ENCODE data around the gene GPR35. TPM values are rescaled to one million over a fixed set of nuclear protein-coding genes. Genes with fewer than 3 reads are reported as not detected.

The GPR35 gene
- polyA plus RNA-seq, 4 donors = 75.5 to 367 (median 233) TPM

- H3K27ac ChIP-seq (ENCODE audit: low read depth in 1 of 3, low read length in 2 of 3) = no peak overlapping the region
- 76 to 86% (median 80%) methylated on average over 6 of the region's 6 CpGs for WGBS, 3 donors
- FAIRE-seq (no peak), DNase-seq (no peak)
- H3K4me3 ChIP-seq (ENCODE audit: low read depth in 1 of 3, low read length in 3 of 3) = no peak overlapping the region
- H3K36me3 ChIP-seq (ENCODE audit: control insufficient read depth in 3 of 3, insufficient read depth in 2 of 3, low read depth in 1 of 3, low read length in 3 of 3) = peaks cover 0 to 29% (median 3%) of the 10 kb centered on the region in 3 donors
- H3K9me3 ChIP-seq (ENCODE audit: control insufficient read depth in 2 of 2, insufficient read depth in 1 of 2, low read depth in 1 of 2, low read length in 1 of 2) = peaks cover 0 to 33% of the 10 kb centered on the region in 2 donors
- no peaks in the 10 kb centered on the region for H3K4me1 ChIP-seq (ENCODE audit: control insufficient read depth in 3 of 3, insufficient read depth in 2 of 3, low read depth in 1 of 3, low read length in 2 of 3)
- peaks cover 0 to 6% (median 0%) of the 10 kb centered on the region in 3 donors for H3K27me3 ChIP-seq (ENCODE audit: control insufficient read depth in 3 of 3, insufficient read depth in 3 of 3, low read length in 3 of 3)
Observed at GRCh38 chr2:240635121-240635997, 10.1 kb downstream of the GPR35 start.

GRCh38 chr2:240635998-240636547 lies 10.8 kb downstream of the GPR35 start:
- H3K27ac ChIP-seq (ENCODE audit: low read depth in 1 of 3, low read length in 2 of 3) = no peak overlapping the region
- WGBS, 3 donors = 56 to 71% (median 69%) methylated on average over 3 of the region's 3 CpGs

GRCh38 chr2:240636563-240637115 lies 11.4 kb downstream of the GPR35 start:
- DNase-seq (no peak), FAIRE-seq (no peak)
- H3K4me1 ChIP-seq (ENCODE audit: control insufficient read depth in 3 of 3, insufficient read depth in 2 of 3, low read depth in 1 of 3, low read length in 2 of 3) = no peaks in the 10 kb centered on the region
- 75 to 79% (median 79%) methylated on average over 11 of the region's 11 CpGs for WGBS, 3 donors
- no peak overlapping the region for H3K27ac ChIP-seq (ENCODE audit: low read depth in 1 of 3, low read length in 2 of 3)
- H3K9me3 ChIP-seq (ENCODE audit: control insufficient read depth in 2 of 2, insufficient read depth in 1 of 2, low read depth in 1 of 2, low read length in 1 of 2) = peaks cover 0 to 33% of the 10 kb centered on the region in 2 donors
- H3K4me3 ChIP-seq (ENCODE audit: low read depth in 1 of 3, low read length in 3 of 3) = no peak overlapping the region
- H3K27me3 ChIP-seq (ENCODE audit: control insufficient read depth in 3 of 3, insufficient read depth in 3 of 3, low read length in 3 of 3) = peaks cover 0 to 6% (median 0%) of the 10 kb centered on the region in 3 donors
- peaks cover 0 to 17% (median 0%) of the 10 kb centered on the region in 3 donors for H3K36me3 ChIP-seq (ENCODE audit: control insufficient read depth in 3 of 3, insufficient read depth in 2 of 3, low read depth in 1 of 3, low read length in 3 of 3)

More at GRCh38 chr2:240635998-240636547, 10.8 kb downstream of the GPR35 start:
- H3K9me3 ChIP-seq (ENCODE audit: control insufficient read depth in 2 of 2, insufficient read depth in 1 of 2, low read depth in 1 of 2, low read length in 1 of 2) = peaks cover 0 to 33% of the 10 kb centered on the region in 2 donors
- no peak for DNase-seq
- H3K4me3 ChIP-seq (ENCODE audit: low read depth in 1 of 3, low read length in 3 of 3) = no peak overlapping the region
- H3K27me3 ChIP-seq (ENCODE audit: control insufficient read depth in 3 of 3, insufficient read depth in 3 of 3, low read length in 3 of 3) = peaks cover 0 to 6% (median 0%) of the 10 kb centered on the region in 3 donors
- H3K36me3 ChIP-seq (ENCODE audit: control insufficient read depth in 3 of 3, insufficient read depth in 2 of 3, low read depth in 1 of 3, low read length in 3 of 3) = peaks cover 0 to 22% (median 0%) of the 10 kb centered on the region in 3 donors
- H3K4me1 ChIP-seq (ENCODE audit: control insufficient read depth in 3 of 3, insufficient read depth in 2 of 3, low read depth in 1 of 3, low read length in 2 of 3) = no peaks in the 10 kb centered on the region
- FAIRE-seq = no peak

GRCh38 chr2:240637116-240637900 lies 12.0 kb downstream of the GPR35 start:
- Histone ChIP-seq H3K27me3 (ENCODE audit: control insufficient read depth in 3 of 3, insufficient read depth in 3 of 3, low read length in 3 of 3) (peaks cover 0 to 6% (median 0%) of the 10 kb centered on the region in 3 donors), H3K36me3 (ENCODE audit: control insufficient read depth in 3 of 3, insufficient read depth in 2 of 3, low read depth in 1 of 3, low read length in 3 of 3) (peaks cover 0 to 11% (median 0%) of the 10 kb centered on the region in 3 donors), H3K9me3 (ENCODE audit: control insufficient read depth in 2 of 2, insufficient read depth in 1 of 2, low read depth in 1 of 2, low read length in 1 of 2) (peaks cover 0 to 28% of the 10 kb centered on the region in 2 donors), H3K4me1 (ENCODE audit: control insufficient read depth in 3 of 3, insufficient read depth in 2 of 3, low read depth in 1 of 3, low read length in 2 of 3) (no peaks in the 10 kb centered on the region), H3K27ac (ENCODE audit: low read depth in 1 of 3, low read length in 2 of 3) (no peak overlapping the region), H3K4me3 (ENCODE audit: low read depth in 1 of 3, low read length in 3 of 3) (no peak overlapping the region)
- FAIRE-seq = no peak
- no peak for DNase-seq
- 68 to 84% (median 81%) methylated on average over 14 to 17 of the region's 17 CpGs for WGBS, 3 donors

GRCh38 chr2:240637901-240638345 lies 12.6 kb downstream of the GPR35 start:
- WGBS, 3 donors = 67 to 76% (median 74%) methylated on average over 8 of the region's 8 CpGs
- no peak overlapping the region for H3K4me3 ChIP-seq (ENCODE audit: low read depth in 1 of 3, low read length in 3 of 3)
- FAIRE-seq = no peak
- H3K9me3 ChIP-seq (ENCODE audit: control insufficient read depth in 2 of 2, insufficient read depth in 1 of 2, low read depth in 1 of 2, low read length in 1 of 2) = peaks cover 0 to 22% of the 10 kb centered on the region in 2 donors
- DNase-seq = no peak
- H3K36me3 ChIP-seq (ENCODE audit: control insufficient read depth in 3 of 3, insufficient read depth in 2 of 3, low read depth in 1 of 3, low read length in 3 of 3) = peaks cover 0 to 8% (median 0%) of the 10 kb centered on the region in 3 donors
- H3K27ac ChIP-seq (ENCODE audit: low read depth in 1 of 3, low read length in 2 of 3) = no peak overlapping the region
- H3K27me3 ChIP-seq (ENCODE audit: control insufficient read depth in 3 of 3, insufficient read depth in 3 of 3, low read length in 3 of 3) = peaks cover 0 to 6% (median 0%) of the 10 kb centered on the region in 3 donors
- H3K4me1 ChIP-seq (ENCODE audit: control insufficient read depth in 3 of 3, insufficient read depth in 2 of 3, low read depth in 1 of 3, low read length in 2 of 3) = no peaks in the 10 kb centered on the region

GRCh38 chr2:240638512-240639160 lies 13.4 kb downstream of the GPR35 start:
- Histone ChIP-seq H3K4me3 (ENCODE audit: low read depth in 1 of 3, low read length in 3 of 3) (no peak overlapping the region), H3K36me3 (ENCODE audit: control insufficient read depth in 3 of 3, insufficient read depth in 2 of 3, low read depth in 1 of 3, low read length in 3 of 3) (peaks cover 0 to 8% (median 0%) of the 10 kb centered on the region in 3 donors), H3K4me1 (ENCODE audit: control insufficient read depth in 3 of 3, insufficient read depth in 2 of 3, low read depth in 1 of 3, low read length in 2 of 3) (no peaks in the 10 kb centered on the region), H3K27ac (ENCODE audit: low read depth in 1 of 3, low read length in 2 of 3) (no peak overlapping the region), H3K9me3 (ENCODE audit: control insufficient read depth in 2 of 2, insufficient read depth in 1 of 2, low read depth in 1 of 2, low read length in 1 of 2) (peaks cover 0 to 20% of the 10 kb centered on the region in 2 donors), H3K27me3 (ENCODE audit: control insufficient read depth in 3 of 3, insufficient read depth in 3 of 3, low read length in 3 of 3) (peaks cover 0 to 6% (median 0%) of the 10 kb centered on the region in 3 donors)
- FAIRE-seq = no peak
- no peak for DNase-seq
- WGBS, 3 donors = 58 to 65% (median 60%) methylated on average over 18 of the region's 18 CpGs

GRCh38 chr2:240639566-240639965 lies 14.3 kb downstream of the GPR35 start:
- Histone ChIP-seq H3K27ac (ENCODE audit: low read depth in 1 of 3, low read length in 2 of 3) (no peak overlapping the region), H3K4me1 (ENCODE audit: control insufficient read depth in 3 of 3, insufficient read depth in 2 of 3, low read depth in 1 of 3, low read length in 2 of 3) (no peaks in the 10 kb centered on the region), H3K9me3 (ENCODE audit: control insufficient read depth in 2 of 2, insufficient read depth in 1 of 2, low read depth in 1 of 2, low read length in 1 of 2) (peaks cover 0 to 12% of the 10 kb centered on the region in 2 donors), H3K27me3 (ENCODE audit: control insufficient read depth in 3 of 3, insufficient read depth in 3 of 3, low read length in 3 of 3) (peaks cover 0 to 6% (median 0%) of the 10 kb centered on the region in 3 donors), H3K4me3 (ENCODE audit: low read depth in 1 of 3, low read length in 3 of 3) (no peak overlapping the region), H3K36me3 (ENCODE audit: control insufficient read depth in 3 of 3, insufficient read depth in 2 of 3, low read depth in 1 of 3, low read length in 3 of 3) (peaks cover 0 to 4% (median 0%) of the 10 kb centered on the region in 3 donors)
- WGBS, 3 donors = 78 to 88% (median 87%) methylated on average over 17 to 18 of the region's 18 CpGs
- DNase-seq (no peak), FAIRE-seq (no peak)
